Tibial nerve (tissue), 4 donors: ENCODE data around the gene KCNH5. TPM values are rescaled to one million over a fixed set of nuclear protein-coding genes. Genes with fewer than 3 reads are reported as not detected.

Source experiments
- DNase-seq, 2 donors: peaks; one replicate each; pipeline ENCODE4 v3.0.0-alpha.2; 2019; ENCODE audit warnings: low spot score in 2 of 2
- H3K27ac ChIP-seq, 4 donors: fragments of 200-600 bp; sonication (generic) in 3 of 4; one replicate each; pipeline ENCODE4 v1.5.1; 2017 to 2019; ENCODE audit warnings: mild to moderate bottlenecking in 1 of 4
- H3K27me3 ChIP-seq, 2 donors: fragments of 200-600 bp; sonication (generic) in 1 of 2; one replicate each; pipeline versions ENCODE4 v1.5.1 to v1.6.0; 2017 to 2019
- H3K36me3 ChIP-seq, 3 donors: fragments of 200-600 bp; sonication (generic); one replicate each; pipeline ENCODE4 v1.5.1; 2018 to 2019
- H3K4me1 ChIP-seq, 4 donors: fragments of 200-600 bp; sonication (generic) in 3 of 4; one replicate each; pipeline ENCODE4 v1.5.1; 2017 to 2019
- H3K4me3 ChIP-seq, 4 donors: fragments of 200-600 bp; sonication (generic) in 3 of 4; one replicate each; pipeline ENCODE4 v1.5.1; 2017 to 2019; ENCODE audit warnings: mild to moderate bottlenecking in 1 of 4, moderate library complexity in 1 of 4
- H3K9me3 ChIP-seq, 4 donors: fragments of 200-600 bp; sonication (generic) in 3 of 4; one replicate each; pipeline ENCODE4 v1.5.1; 2017 to 2019
- CTCF ChIP-seq, 5 experiments: fragments of 200-600 bp in 3 of 5; fragments of 450-650 bp in 2 of 5; sonication (generic) in 3 of 5; IDR thresholded peaks; one replicate each; pipeline ENCODE4 v1.5.1; 2016 to 2019; ENCODE audit warnings: antibody characterized with exemption in 5 of 5, mild to moderate bottlenecking in 3 of 5, moderate library complexity in 2 of 5
- EP300 ChIP-seq, 2 donors: sonication (generic); formaldehyde crosslinking; IDR thresholded peaks; one replicate each; pipeline ENCODE4 v1.6.1; 2017; ENCODE audit warnings: antibody characterized with exemption in 2 of 2, mild to moderate bottlenecking in 1 of 2
- POLR2A ChIP-seq, 2 donors: fragments of 450-650 bp; IDR thresholded peaks; one replicate each; pipeline ENCODE4 v1.6.1; 2017; ENCODE audit warnings: antibody characterized with exemption in 2 of 2, mild to moderate bottlenecking in 2 of 2, moderate library complexity in 2 of 2
- WGBS, 2 donors: methylation state at CpG; one replicate each; pipeline ENCODE4 v1.1.5; 2018; 5-methylcytosine and 5-hydroxymethylcytosine counted together
- total RNA-seq, 4 donors: library from RNA; depleted of rRNA; stranded (reverse); fragments of >200 nt; gene quantifications; one replicate each; pipeline ENCODE4 v1.1.0, GENCODE V29; 2016

KCNH5 gene
- total RNA-seq, 4 donors from 2014 or later, result not detected

- no peaks in the 10 kb centered on the region for H3K4me1 ChIP-seq
- WGBS, 2 donors, result 49 to 52% methylated on average over 3 of the region's 3 CpGs
- H3K27ac ChIP-seq, result no peak overlapping the region
- H3K4me3 ChIP-seq, result no peak overlapping the region
- no peaks in the 10 kb centered on the region for H3K27me3 ChIP-seq
- TF ChIP-seq EP300 (IDR thresholded peaks at IDR 0.05), result no peak
- no peak for TF ChIP-seq POLR2A (IDR thresholded peaks at IDR 0.05)
- no peak for TF ChIP-seq CTCF (IDR thresholded peaks at IDR 0.05)
- no peak for DNase-seq
- no peaks in the 10 kb centered on the region for H3K9me3 ChIP-seq
- no peaks in the 10 kb centered on the region for H3K36me3 ChIP-seq
Observed at GRCh38 chr14:62709773-62710172, 335.5 kb downstream of the KCNH5 start.

- TF ChIP-seq POLR2A (IDR thresholded peaks at IDR 0.05), result no peak
- TF ChIP-seq CTCF (IDR thresholded peaks at IDR 0.05), result no peak
- TF ChIP-seq EP300 (IDR thresholded peaks at IDR 0.05), result no peak
- no peak for DNase-seq
- WGBS, 2 donors, result 65 to 71% methylated on average over 2 of the region's 2 CpGs
- Histone ChIP-seq H3K27me3 (no peaks in the 10 kb centered on the region), H3K36me3 (no peaks in the 10 kb centered on the region), H3K4me1 (no peaks in the 10 kb centered on the region), H3K27ac (no peak overlapping the region), H3K9me3 (no peaks in the 10 kb centered on the region), H3K4me3 (no peak overlapping the region)
Observed at GRCh38 chr14:62706217-62706616, 339.0 kb downstream of the KCNH5 start.

GRCh38 chr14:62697461-62697860, 347.8 kb downstream of the KCNH5 start:
- no peak for TF ChIP-seq CTCF (IDR thresholded peaks at IDR 0.05)
- 94 to 100% methylated on average over 1 of the region's 1 CpG for WGBS, 2 donors
- DNase-seq, result no peak

GRCh38 chr14:62696929-62697328, 348.3 kb downstream of the KCNH5 start:
- TF ChIP-seq CTCF (IDR thresholded peaks at IDR 0.05) (no peak), EP300 (IDR thresholded peaks at IDR 0.05) (no peak), POLR2A (IDR thresholded peaks at IDR 0.05) (no peak)
- WGBS, 2 donors, result 82 to 88% methylated on average over 4 of the region's 4 CpGs
- no peak for DNase-seq

More at GRCh38 chr14:62697461-62697860, 347.8 kb downstream of the KCNH5 start:
- no peaks in the 10 kb centered on the region for H3K36me3 ChIP-seq
- H3K4me1 ChIP-seq, result no peaks in the 10 kb centered on the region
- no peaks in the 10 kb centered on the region for H3K27me3 ChIP-seq
- H3K27ac ChIP-seq, result no peak overlapping the region
- no peaks in the 10 kb centered on the region for H3K9me3 ChIP-seq
- H3K4me3 ChIP-seq, result no peak overlapping the region

GRCh38 chr14:62696331-62696924, 348.8 kb downstream of the KCNH5 start:
- Histone ChIP-seq H3K27me3 (no peaks in the 10 kb centered on the region), H3K4me3 (no peak overlapping the region), H3K9me3 (no peaks in the 10 kb centered on the region), H3K36me3 (no peaks in the 10 kb centered on the region), H3K4me1 (no peaks in the 10 kb centered on the region), H3K27ac (no peak overlapping the region)
- TF ChIP-seq POLR2A (IDR thresholded peaks at IDR 0.05), result no peak
- no peak for TF ChIP-seq EP300 (IDR thresholded peaks at IDR 0.05)
- TF ChIP-seq CTCF (IDR thresholded peaks at IDR 0.05), result no peak
- 30 to 31% methylated on average over 5 of the region's 5 CpGs for WGBS, 2 donors
- no peak for DNase-seq

More at GRCh38 chr14:62696929-62697328, 348.3 kb downstream of the KCNH5 start:
- no peak overlapping the region for H3K27ac ChIP-seq
- H3K27me3 ChIP-seq, result no peaks in the 10 kb centered on the region
- H3K9me3 ChIP-seq, result no peaks in the 10 kb centered on the region
- H3K36me3 ChIP-seq, result no peaks in the 10 kb centered on the region
- H3K4me3 ChIP-seq, result no peak overlapping the region
- no peaks in the 10 kb centered on the region for H3K4me1 ChIP-seq
